A549 (cell line): ENCODE results near the gene SLC12A8.

ENCODE experiments used
- BHLHE40 ChIP-seq: IDR thresholded peaks from 2 replicates; pipeline ENCODE4 v1.6.1; 2012; ENCODE audit warnings: low read depth, low read length, inconsistent platforms
- CEBPB ChIP-seq, 2 experiments: fragments of >200 bp in 1 of 2; sonication (Bioruptor Twin) in 1 of 2; formaldehyde crosslinking in 1 of 2; IDR thresholded peaks; 2 replicates each; pipeline ENCODE4 v1.6.1; 2012 to 2016
- CTCF ChIP-seq: fragments of >200 bp; sonication (Bioruptor Twin); formaldehyde crosslinking; IDR thresholded peaks from 3 replicates; pipeline ENCODE4 v1.5.1; 2016
- EP300 ChIP-seq, 2 experiments: fragments of >200 bp; sonication (Bioruptor Twin); formaldehyde crosslinking; IDR thresholded peaks; 2 replicates in 1 of 2; 3 replicates in 1 of 2; pipeline ENCODE4 v1.6.1; 2016 to 2017
- ESRRA ChIP-seq: fragments of 150-350 bp; IDR thresholded peaks from 2 replicates; pipeline ENCODE4 v1.6.1; 2014; ENCODE audit warnings: mild to moderate bottlenecking, low read length, borderline replicate concordance
- JUN ChIP-seq, 2 experiments: fragments of >200 bp; sonication (Bioruptor Twin); formaldehyde crosslinking; IDR thresholded peaks; 2 replicates in 1 of 2; 3 replicates in 1 of 2; pipeline ENCODE4 v1.6.1; 2016 to 2017
- JUNB ChIP-seq: fragments of >200 bp; sonication (Bioruptor Twin); formaldehyde crosslinking; IDR thresholded peaks from 2 replicates; pipeline ENCODE4 v1.6.1; 2016
- MAFK ChIP-seq: fragments of 450-650 bp; IDR thresholded peaks from 2 replicates; pipeline ENCODE4 v1.6.1; 2014; ENCODE audit not compliant: partially characterized antibody
- MYC ChIP-seq: IDR thresholded peaks from 2 replicates; pipeline ENCODE4 v1.6.1; 2012; ENCODE audit warnings: mild to moderate bottlenecking, inconsistent platforms, low read length, improper control_type of control experiment, borderline replicate concordance
- POLR2A ChIP-seq: IDR thresholded peaks from 2 replicates; pipeline ENCODE4 v1.6.1; 2012; ENCODE audit warnings: mild to moderate bottlenecking, low read length
- RFX5 ChIP-seq: fragments of 450-650 bp; IDR thresholded peaks from 2 replicates; pipeline ENCODE4 v1.7.1; 2014; ENCODE audit warnings: antibody characterized with exemption, mild to moderate bottlenecking, moderate library complexity
- RNF2 ChIP-seq: fragments of 200-600 bp; sonication (generic); IDR thresholded peaks from 2 replicates; pipeline ENCODE4 v1.6.1; 2016; ENCODE audit warnings: low read depth, mild to moderate bottlenecking, antibody characterized with exemption, moderate library complexity, borderline replicate concordance
- ZSCAN20 ChIP-seq: fragments of 250-450 bp; sonication (Bioruptor Pico); IDR thresholded peaks from 2 replicates; pipeline ENCODE4 v1.8.0; 2022; ENCODE audit warnings: mild to moderate bottlenecking, moderate library complexity
- TF ChIP-seq, protein P1 (sequence below): fragments of 200-600 bp; sonication (generic); IDR thresholded peaks from 2 replicates; pipeline ENCODE4 v1.6.1; 2016; ENCODE audit warnings: antibody characterized with exemption, mild to moderate bottlenecking, moderate library complexity

DNA sequence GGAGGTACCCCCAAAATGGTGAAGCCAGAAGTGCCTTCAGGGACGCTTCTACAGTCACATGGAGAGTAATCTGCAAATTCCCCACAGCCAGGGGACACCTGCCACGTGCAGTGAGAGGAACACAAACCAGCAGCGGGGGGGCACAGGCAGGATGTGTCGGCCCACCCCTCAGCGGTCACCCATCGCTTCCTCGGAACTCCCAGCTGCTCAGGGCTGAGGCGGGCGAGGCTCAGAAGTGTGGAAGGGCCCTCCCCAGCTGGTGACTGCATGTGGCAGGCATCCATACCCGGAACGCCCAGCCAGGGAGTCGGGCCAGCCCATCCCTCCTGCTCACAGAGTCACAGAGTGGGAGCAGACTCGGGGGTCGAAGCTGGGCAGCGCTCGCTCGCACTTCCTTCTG, 63.7 kb downstream of the SLC12A8 start:
- no peak for TF ChIP-seq CTCF
- TF ChIP-seq EP300 (IDR thresholded peaks at IDR 0.05), result no peak
- no peak for TF ChIP-seq MAFK
- TF ChIP-seq ZSCAN20 (CRISPR knock-in tag), result no peak
- TF ChIP-seq, protein P1, sequence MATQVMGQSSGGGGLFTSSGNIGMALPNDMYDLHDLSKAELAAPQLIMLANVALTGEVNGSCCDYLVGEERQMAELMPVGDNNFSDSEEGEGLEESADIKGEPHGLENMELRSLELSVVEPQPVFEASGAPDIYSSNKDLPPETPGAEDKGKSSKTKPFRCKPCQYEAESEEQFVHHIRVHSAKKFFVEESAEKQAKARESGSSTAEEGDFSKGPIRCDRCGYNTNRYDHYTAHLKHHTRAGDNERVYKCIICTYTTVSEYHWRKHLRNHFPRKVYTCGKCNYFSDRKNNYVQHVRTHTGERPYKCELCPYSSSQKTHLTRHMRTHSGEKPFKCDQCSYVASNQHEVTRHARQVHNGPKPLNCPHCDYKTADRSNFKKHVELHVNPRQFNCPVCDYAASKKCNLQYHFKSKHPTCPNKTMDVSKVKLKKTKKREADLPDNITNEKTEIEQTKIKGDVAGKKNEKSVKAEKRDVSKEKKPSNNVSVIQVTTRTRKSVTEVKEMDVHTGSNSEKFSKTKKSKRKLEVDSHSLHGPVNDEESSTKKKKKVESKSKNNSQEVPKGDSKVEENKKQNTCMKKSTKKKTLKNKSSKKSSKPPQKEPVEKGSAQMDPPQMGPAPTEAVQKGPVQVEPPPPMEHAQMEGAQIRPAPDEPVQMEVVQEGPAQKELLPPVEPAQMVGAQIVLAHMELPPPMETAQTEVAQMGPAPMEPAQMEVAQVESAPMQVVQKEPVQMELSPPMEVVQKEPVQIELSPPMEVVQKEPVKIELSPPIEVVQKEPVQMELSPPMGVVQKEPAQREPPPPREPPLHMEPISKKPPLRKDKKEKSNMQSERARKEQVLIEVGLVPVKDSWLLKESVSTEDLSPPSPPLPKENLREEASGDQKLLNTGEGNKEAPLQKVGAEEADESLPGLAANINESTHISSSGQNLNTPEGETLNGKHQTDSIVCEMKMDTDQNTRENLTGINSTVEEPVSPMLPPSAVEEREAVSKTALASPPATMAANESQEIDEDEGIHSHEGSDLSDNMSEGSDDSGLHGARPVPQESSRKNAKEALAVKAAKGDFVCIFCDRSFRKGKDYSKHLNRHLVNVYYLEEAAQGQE, result no peak
- no peak for TF ChIP-seq RFX5
- no peak for TF ChIP-seq RNF2
- no peak for TF ChIP-seq CEBPB (IDR thresholded peaks at IDR 0.05)
- TF ChIP-seq POLR2A, result no peak
- TF ChIP-seq JUNB, result no peak
- no peak for TF ChIP-seq JUN (IDR thresholded peaks at IDR 0.05)
- TF ChIP-seq MYC, result no peak
- TF ChIP-seq ESRRA, result no peak
- no peak for TF ChIP-seq BHLHE40
